ENCODE data around the gene BTBD9. TPM values are rescaled to one million over a fixed set of nuclear protein-coding genes. Genes with fewer than 3 reads are reported as not detected.

The BTBD9 gene
- total and polyA plus RNA-seq, 9 of the 15 experiments (the other 6 are each of a cell fraction or from before 2014, with no cell fraction given), result 0.08 to 1.6 (median 0.58) TPM

GRCh38 chr6:38150021-38150420 is 489.7 kb downstream of the BTBD9 start:
- ATAC-seq (no peak), DNase-seq (ENCODE audit: extremely low read depth in 1 of 4, low spot score in 3 of 4) (no peak), FAIRE-seq (no peak)
- in situ Hi-C loops (cut with MboI) (no loop called here), intact Hi-C loops (cut with micrococcal nuclease) (no loop called here)
- H2AFZ ChIP-seq (ENCODE audit: low read depth, low read length), result no peak overlapping the region
- H3K9ac ChIP-seq (ENCODE audit: insufficient read depth in 1 of 2, low read depth in 2 of 2, low read length in 2 of 2), result no peak overlapping the region
- 33% methylated on average over 3 of the region's 3 CpGs for WGBS (ENCODE audit: insufficient coverage, low coverage, missing lambda C conversion rate)
- H3K27ac ChIP-seq (ENCODE audit: extremely low read depth, low read depth, low read length), result no peak overlapping the region
- no peaks in the 10 kb centered on the region for H3K9me3 ChIP-seq (replicated peaks; ENCODE audit: control insufficient read depth, insufficient read depth, low read depth, low read length)
- ChIA-PET POLR2A (interaction anchor here (1.2 to 1.4 kb wide), 2 partner anchors 12 to 27 kb away, joined by 3 to 4 read pairs; no protein-coding TSS in a partner anchor), CTCF (ENCODE audit: low intra/inter-chr PET ratio) (no interaction called here)
- no TSS peak for BruUV-seq (replicated peaks)
- H3K79me2 ChIP-seq (ENCODE audit: control insufficient read depth, insufficient read depth, low read length), result no peaks in the 10 kb centered on the region
- H4K20me1 ChIP-seq (replicated peaks; ENCODE audit: control insufficient read depth, insufficient read depth, low read length), result peaks cover 29% of the 10 kb centered on the region
- H3K4me1 ChIP-seq (replicated peaks in 1 of 2; ENCODE audit: control insufficient read depth in 2 of 2, insufficient read depth in 2 of 2, low read length in 2 of 2), result no peaks in the 10 kb centered on the region; a peak in 1 of 5 replicates
- H3K27me3 ChIP-seq (ENCODE audit: control insufficient read depth in 2 of 2, insufficient read depth in 2 of 2, low read length in 2 of 2), result no peaks in the 10 kb centered on the region
- no peaks in the 10 kb centered on the region for H3K36me3 ChIP-seq (ENCODE audit: control insufficient read depth, insufficient read depth, low read length)
- no peak overlapping the region for H3K4me2 ChIP-seq (ENCODE audit: insufficient read depth, low read length)
- no peak overlapping the region for H3K4me3 ChIP-seq
- no peaks in the 10 kb centered on the region for H3K9me1 ChIP-seq (ENCODE audit: control insufficient read depth, insufficient read depth, low read length)
- TF ChIP-seq CREBBP (IDR thresholded peaks at IDR 0.05; ENCODE audit: low read depth, low read length) (no peak), ATF1 (CRISPR knock-in tag; IDR thresholded peaks at IDR 0.05) (no peak), ATF1 (tag; IDR thresholded peaks at IDR 0.05) (no peak), EP400 (IDR thresholded peaks at IDR 0.05) (no peak), ELF2 (CRISPR knock-in tag; IDR thresholded peaks at IDR 0.05) (no peak), ZBED1 (IDR thresholded peaks at IDR 0.05) (no peak), ZBTB1 (CRISPR knock-in tag; IDR thresholded peaks at IDR 0.05; ENCODE audit: borderline replicate concordance, low read depth) (no peak), HCFC1 (IDR thresholded peaks at IDR 0.05; ENCODE audit: low read depth, low read length) (no peak), RHOXF2B (CRISPR knock-in tag; conservative IDR thresholded peaks at IDR 0.05) (no peak), CREB3L1 (IDR thresholded peaks at IDR 0.05; ENCODE audit: borderline replicate concordance, low read depth) (no peak), SMC3 (conservative IDR thresholded peaks at IDR 0.05; ENCODE audit: insufficient read depth, low read depth, low read length) (no peak), MTA3 (IDR thresholded peaks at IDR 0.05; ENCODE audit: borderline replicate concordance) (no peak), FOXO4 (CRISPR knock-in tag; IDR thresholded peaks at IDR 0.05) (no peak), BCLAF1 (IDR thresholded peaks at IDR 0.05; ENCODE audit: borderline replicate concordance in 1 of 2, control insufficient read depth in 1 of 2, low read depth in 2 of 2, low read length in 1 of 2) (no peak), ZBTB33 (CRISPR knock-in tag; IDR thresholded peaks at IDR 0.05) (no peak), ZNF444 (CRISPR knock-in tag; IDR thresholded peaks at IDR 0.05) (no peak), KLF16 (IDR thresholded peaks at IDR 0.05) (no peak)
